HG03095 (cell line): ENCODE results near the gene GPATCH2.
"Not testable (repeated sequence)": the region's sequence is repeated elsewhere in the genome, so short reads cannot be mapped to it uniquely, and the experiment has no call there.

Experiments used
- ATAC-seq: cut with Tn5 transposase; IDR thresholded peaks from one replicate; pipeline ENCODE4 v1.9.1; 2021; ENCODE audit warnings: moderate library complexity; ENCODE audit not compliant: unreplicated experiment

Gene GPATCH2

DNA sequence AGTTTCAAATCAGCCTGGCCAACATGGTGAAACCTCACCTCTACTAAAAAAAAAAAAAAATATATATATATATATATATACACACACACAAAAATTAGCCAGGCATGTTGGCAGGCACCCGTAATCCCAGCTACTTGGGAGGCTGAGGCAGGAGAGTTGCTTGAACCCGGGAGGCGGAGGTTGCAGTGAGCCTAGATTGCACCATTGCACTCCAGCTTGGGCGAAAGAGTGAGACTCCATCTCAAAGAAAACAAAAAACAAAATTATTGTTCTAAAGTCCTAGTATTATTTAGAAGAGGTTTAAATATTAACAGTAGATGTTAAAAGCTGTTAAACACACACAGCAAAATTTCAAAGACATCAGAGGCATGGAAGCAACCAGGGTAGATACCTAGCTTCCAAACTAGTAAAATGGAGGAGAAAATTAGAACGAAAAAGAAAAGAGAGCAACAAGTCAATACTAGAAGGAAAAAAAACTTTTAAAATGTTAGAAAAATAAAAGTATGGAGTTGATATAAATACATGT lies 46.5 kb downstream of the GPATCH2 start:
- ATAC-seq: not testable (repeated sequence)

- ATAC-seq: no peak
These were observed 53.6 kb downstream of the GPATCH2 start for GRCh38 chr1:217577336-217577735.

GRCh38 chr1:217574265-217574949 lies 56.5 kb downstream of the GPATCH2 start:
- no peak for ATAC-seq

- no peak for ATAC-seq
These were observed 61.9 kb downstream of the GPATCH2 start for GRCh38 chr1:217569021-217569420.

GRCh38 chr1:217568200-217568599 lies 62.7 kb downstream of the GPATCH2 start:
- ATAC-seq: no peak

DNA sequence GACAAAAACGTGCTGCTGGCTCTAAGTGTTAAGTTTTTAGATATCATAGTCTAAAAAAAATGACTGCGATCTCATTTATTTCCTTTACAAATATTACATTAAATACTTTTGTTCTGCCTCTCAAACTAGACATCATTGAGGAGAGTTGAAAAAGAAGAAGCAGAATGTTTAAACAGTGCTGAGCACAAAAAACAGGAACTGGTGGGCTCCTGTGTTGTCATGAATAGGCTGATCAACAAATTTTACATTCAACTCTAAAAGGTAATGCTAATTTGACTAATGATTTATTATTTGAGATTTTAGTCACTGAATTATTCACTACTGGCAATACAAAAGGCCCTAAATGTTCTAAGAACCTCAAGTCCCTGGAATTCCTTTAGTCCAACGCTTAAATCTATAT lies 66.1 kb downstream of the GPATCH2 start:
- no peak for ATAC-seq

DNA sequence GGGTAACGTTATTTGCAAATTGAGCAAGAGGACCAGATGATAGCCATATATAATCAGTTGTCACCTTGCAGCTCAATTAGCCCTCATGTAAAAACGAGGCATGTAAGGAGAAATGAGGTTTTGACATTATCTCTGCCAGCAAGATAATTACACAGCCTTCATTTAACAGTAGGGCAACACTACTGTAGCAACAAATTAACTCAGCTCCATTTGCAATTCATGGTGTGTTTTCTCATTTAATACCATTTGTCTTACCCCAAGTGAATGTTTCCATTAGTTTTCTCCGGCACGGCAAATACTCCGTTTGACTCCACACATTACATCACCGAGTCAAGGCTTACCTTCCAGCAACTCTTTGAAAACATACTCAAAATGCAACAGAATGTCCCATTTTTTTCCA lies 66.7 kb downstream of the GPATCH2 start:
- no peak for ATAC-seq

DNA sequence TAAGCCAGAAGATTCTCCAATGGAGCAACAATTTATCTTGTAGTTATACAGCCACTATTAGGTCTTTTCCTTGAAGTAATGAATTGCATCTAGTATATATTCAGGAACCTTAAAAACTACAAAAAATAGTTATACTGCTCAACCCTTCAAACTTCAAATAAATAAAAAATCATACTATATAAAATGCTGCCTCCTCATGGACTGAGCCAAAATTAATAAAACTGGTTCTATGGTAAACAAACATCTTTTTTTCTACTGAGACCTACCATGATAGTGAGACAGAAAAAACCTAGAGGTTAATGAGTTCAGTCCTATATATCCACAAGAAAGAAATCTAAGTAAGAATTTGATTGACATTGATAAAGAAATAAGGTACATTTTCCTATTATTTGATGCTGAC lies 67.7 kb downstream of the GPATCH2 start:
- ATAC-seq: no peak

- no peak for ATAC-seq
These were observed 68.5 kb downstream of the GPATCH2 start for GRCh38 chr1:217562229-217562878.

DNA sequence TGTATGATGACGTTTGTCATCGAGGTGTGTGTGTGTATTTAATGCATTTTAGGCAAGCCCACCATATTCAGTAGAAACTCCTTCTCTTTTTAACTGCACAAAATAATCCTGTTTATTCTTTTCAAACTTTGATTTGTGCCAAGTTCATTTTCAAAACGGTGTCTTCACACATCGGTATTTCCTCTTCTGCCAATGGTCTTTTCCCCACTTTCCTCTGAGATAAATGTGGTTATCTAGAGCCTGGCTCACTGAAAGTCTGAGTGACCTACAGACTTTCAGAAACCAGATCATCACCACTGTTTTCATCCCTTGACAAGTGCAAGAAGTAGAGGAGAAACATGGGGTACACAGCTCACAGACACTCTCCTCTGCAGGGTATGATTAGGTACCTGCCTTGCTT lies 69.4 kb downstream of the GPATCH2 start:
- ATAC-seq: no peak

GRCh38 chr1:217554849-217555248 lies 76.0 kb downstream of the GPATCH2 start:
- ATAC-seq: no peak

DNA sequence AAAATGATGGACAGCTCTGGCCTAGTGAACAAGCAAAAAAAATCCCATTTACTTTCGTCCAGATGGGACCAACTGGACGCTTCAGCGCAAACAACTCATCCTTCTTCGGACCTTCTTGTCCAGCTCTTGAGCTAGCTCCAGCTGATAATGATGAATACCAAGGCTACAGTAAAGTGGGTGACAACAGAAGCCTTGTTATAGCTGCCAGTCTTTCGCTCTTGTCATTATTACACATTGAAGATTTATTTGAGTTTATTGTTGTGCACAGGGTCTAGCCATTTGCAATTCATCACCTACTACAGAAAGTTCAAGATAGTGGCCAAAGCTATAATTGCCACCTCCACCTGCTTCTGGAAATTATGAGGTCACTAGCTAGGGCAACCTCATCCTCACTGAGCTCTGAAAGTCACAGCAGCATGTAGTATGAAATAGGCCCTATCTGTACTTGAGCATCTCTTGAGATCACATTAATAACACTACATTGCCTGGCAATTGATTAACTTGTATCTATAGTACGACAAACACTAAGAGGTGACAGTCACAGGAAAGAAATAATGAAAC lies 76.9 kb downstream of the GPATCH2 start:
- ATAC-seq: no peak

- ATAC-seq: no peak
These were observed 78.4 kb downstream of the GPATCH2 start for GRCh38 chr1:217552339-217552951.

DNA sequence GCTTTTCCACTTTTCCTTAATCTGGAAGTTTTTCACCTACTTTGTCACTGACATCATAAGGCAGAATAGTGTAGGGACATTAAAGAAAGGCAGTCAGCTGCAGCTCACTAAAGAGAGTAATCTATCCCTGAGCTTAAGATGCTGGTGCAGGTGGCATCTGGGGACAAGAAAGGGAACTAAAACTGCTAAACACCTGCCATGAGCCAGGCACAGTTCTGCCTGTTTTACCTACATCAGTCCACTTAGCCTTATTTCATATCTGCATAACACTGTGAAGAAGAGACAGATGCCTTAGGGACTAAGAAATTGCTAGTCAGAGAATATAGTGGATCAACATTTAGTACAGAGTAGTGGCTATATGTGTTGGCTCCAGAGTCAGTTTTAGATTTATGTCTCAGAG lies 88.1 kb downstream of the GPATCH2 start:
- no peak for ATAC-seq

DNA sequence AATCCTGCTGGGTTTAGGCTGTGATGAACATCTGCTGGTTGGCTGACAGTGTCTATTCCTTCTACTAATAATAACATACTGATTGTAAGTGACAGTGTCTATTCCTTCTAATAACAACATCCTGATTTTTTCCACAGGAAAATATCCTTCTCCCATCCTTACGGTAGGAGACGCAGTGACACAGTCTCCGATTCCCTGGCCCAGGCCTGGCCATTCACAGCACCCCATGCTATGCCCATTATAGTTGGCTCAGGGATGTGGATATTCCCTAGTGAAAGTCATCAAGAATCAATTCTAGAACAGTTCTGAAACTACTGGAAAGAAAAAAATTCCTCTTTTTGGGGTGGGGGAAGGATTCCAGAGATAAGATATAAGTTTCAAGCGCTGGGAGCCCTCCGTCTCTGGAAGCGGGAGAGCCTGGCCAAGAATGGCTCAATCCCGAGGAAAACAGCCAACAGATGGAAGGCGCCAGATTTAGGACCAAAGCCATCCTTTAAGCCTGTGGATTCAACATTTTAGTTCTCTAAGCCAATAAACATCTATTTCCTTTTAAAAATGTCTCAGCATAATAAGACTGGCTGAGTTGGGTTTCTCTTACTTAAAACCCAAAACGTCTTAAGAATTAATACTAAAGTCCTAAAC lies 88.6 kb downstream of the GPATCH2 start:
- no peak for ATAC-seq

DNA sequence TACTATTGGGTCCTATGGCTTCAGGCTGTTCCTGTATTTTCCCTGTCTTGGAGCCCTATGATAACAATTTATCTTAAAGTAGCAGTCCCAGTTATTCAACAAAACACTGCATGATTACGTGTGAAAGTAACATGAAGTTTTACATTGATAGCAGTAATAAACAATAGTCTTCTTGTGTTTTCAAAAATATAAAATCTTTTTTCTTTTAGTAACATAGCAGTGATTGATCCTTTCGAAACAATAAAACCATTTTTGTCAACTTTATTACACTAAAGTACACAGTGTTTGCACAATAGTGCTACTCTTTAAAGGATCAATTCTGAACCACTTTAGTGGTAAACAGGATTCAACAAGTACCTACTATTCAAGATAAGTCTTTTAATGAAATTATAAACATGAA lies 90.6 kb downstream of the GPATCH2 start:
- ATAC-seq: no peak

GRCh38 chr1:217539510-217539909 lies 91.4 kb downstream of the GPATCH2 start:
- no peak for ATAC-seq

DNA sequence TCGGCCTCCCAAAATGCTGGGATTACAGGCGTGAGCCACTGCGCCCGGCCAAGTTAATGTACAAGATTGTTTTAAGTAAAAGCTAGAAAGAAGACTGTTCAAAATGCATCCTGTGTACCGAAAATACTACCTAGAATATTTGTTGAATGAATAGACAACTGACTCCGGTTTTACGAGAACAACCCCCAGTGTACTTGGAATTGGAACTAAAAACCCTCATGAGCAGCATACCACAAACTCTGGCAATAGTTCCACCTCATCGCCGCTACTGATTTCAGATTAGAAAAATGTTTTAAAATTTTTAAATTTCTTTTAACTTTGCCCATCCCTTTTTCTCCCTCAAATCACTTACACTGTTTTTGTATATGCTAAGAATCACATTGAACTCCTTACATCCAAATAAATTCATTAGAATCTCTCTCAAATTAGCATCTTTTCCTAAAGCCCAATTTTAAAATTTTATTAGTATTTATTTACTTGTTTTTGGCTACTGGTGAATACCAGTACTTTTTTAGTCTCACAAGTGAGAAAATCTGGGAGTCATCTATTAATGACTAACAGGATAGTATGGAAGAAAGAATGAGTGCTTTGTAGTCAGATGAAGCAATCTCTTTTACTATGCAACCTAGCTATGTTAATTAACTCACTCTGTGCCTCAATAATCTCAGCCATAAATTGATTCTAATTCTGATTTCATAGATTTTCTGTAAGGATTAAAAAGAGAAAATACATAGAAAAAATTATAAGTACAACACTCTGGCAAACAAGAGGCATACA lies 95.1 kb downstream of the GPATCH2 start:
- no peak for ATAC-seq

GRCh38 chr1:217534566-217534965 lies 96.3 kb downstream of the GPATCH2 start:
- ATAC-seq: no peak

GRCh38 chr1:217528271-217528670 lies 102.6 kb downstream of the GPATCH2 start:
- no peak for ATAC-seq

DNA sequence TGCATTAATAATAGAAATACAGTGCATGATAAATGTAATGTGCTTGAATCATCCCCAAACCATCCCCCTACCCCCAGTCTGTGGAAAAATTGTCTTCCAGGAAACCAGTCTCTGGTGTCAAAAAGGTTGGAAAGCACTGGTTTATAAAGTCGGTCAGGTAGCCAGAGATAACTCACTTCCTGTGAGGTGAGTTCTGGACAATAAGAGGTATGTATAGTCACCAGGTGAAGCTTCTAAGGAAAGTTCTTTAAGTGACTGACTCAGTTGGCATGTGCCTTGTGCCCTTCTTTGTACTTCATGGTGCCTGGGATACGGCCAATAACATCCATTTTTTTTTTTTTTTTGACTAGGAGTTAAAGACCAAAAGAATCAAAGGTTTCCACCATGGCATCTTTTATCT lies 103.7 kb downstream of the GPATCH2 start:
- no peak for ATAC-seq
